Neural progenitor cell (in vitro differentiated cells): ENCODE measurements around the gene SLCO3A1. TPM values are rescaled to one million over a fixed set of nuclear protein-coding genes. Genes with fewer than 3 reads are reported as not detected.

Source experiments
- DNase-seq: peaks from one replicate; pipeline ENCODE4 v3.0.0-alpha.2; 2016; ENCODE audit warnings: low spot score
- H2AFZ ChIP-seq: fragments of 200-600 bp; sonication (generic); replicated peaks from 2 replicates; pipeline ENCODE4 v1.6.1; 2016; ENCODE audit warnings: antibody characterized with exemption
- H3F3A ChIP-seq: fragments of 200-600 bp; sonication (generic); 2 replicates; pipeline ENCODE4 v1.6.1; 2016; ENCODE audit warnings: antibody characterized with exemption, low read depth
- H3K27ac ChIP-seq: fragments of 200-600 bp; sonication (generic); 2 replicates; pipeline ENCODE4 v1.5.1; 2016; ENCODE audit warnings: mild to moderate bottlenecking
- H3K27me3 ChIP-seq: fragments of 200-600 bp; sonication (generic); 2 replicates; pipeline ENCODE4 v1.6.1; 2016; ENCODE audit warnings: mild to moderate bottlenecking, moderate library complexity
- H3K36me3 ChIP-seq: fragments of 200-600 bp; sonication (generic); 2 replicates; pipeline ENCODE4 v1.5.1; 2016
- H3K4me1 ChIP-seq: fragments of 200-600 bp; sonication (generic); 2 replicates; pipeline ENCODE4 v1.6.1; 2016; ENCODE audit warnings: mixed run types
- H3K4me2 ChIP-seq: fragments of 200-600 bp; sonication (generic); 2 replicates; pipeline ENCODE4 v1.6.1; 2016
- H3K4me3 ChIP-seq: fragments of 200-600 bp; sonication (generic); 2 replicates; pipeline ENCODE4 v1.5.1; 2016
- H3K79me2 ChIP-seq: fragments of 200-600 bp; sonication (generic); 2 replicates; pipeline ENCODE4 v1.6.1; 2016; ENCODE audit warnings: low read depth
- H3K9ac ChIP-seq: fragments of 200-600 bp; sonication (generic); 2 replicates; pipeline ENCODE4 v1.6.1; 2016
- H3K9me3 ChIP-seq: fragments of 200-600 bp; sonication (generic); 2 replicates; pipeline ENCODE4 v1.5.1; 2016; ENCODE audit warnings: low read depth
- H4K20me1 ChIP-seq: fragments of 200-600 bp; sonication (generic); 2 replicates; pipeline ENCODE4 v1.6.1; 2016; ENCODE audit warnings: low read depth
- H3K27ac Mint-ChIP-seq: 3 replicates; pipeline ENCODE4 v1.8.0; 2021; ENCODE audit warnings: mixed read lengths
- H3K27me3 Mint-ChIP-seq: 2 replicates; pipeline ENCODE4 v1.8.0; 2022; ENCODE audit warnings: low read depth, mild to moderate bottlenecking, inconsistent platforms, moderate library complexity, mixed read lengths; ENCODE audit not compliant: insufficient read depth
- H3K36me3 Mint-ChIP-seq: 3 replicates; pipeline ENCODE4 v1.8.0; 2021; ENCODE audit warnings: mixed read lengths
- H3K4me1 Mint-ChIP-seq: 3 replicates; pipeline ENCODE4 v1.8.0; 2021; ENCODE audit warnings: mixed read lengths
- H3K4me3 Mint-ChIP-seq: 3 replicates; pipeline ENCODE4 v1.8.0; 2021; ENCODE audit warnings: mild to moderate bottlenecking, moderate library complexity, mixed read lengths
- H3K9me3 Mint-ChIP-seq: 3 replicates; pipeline ENCODE4 v1.8.0; 2020; ENCODE audit warnings: mixed read lengths
- CTCF ChIP-seq: fragments of 200-600 bp; sonication (generic); IDR thresholded peaks from 2 replicates; pipeline ENCODE4 v1.5.1; 2017; ENCODE audit warnings: antibody characterized with exemption, mild to moderate bottlenecking
- EZH2 ChIP-seq: fragments of 200-600 bp; sonication (generic); IDR thresholded peaks from 2 replicates; pipeline ENCODE4 v1.6.1; 2017; ENCODE audit warnings: antibody characterized with exemption, mild to moderate bottlenecking, moderate library complexity
- EZH2phosphoT487 ChIP-seq: fragments of 200-600 bp; sonication (generic); IDR thresholded peaks from 2 replicates; pipeline ENCODE4 v1.6.1; 2017; ENCODE audit warnings: antibody characterized with exemption
- total RNA-seq: library from RNA; depleted of rRNA; stranded (reverse); fragments of >200 nt; gene quantifications from 2 replicates; pipeline ENCODE4 v1.2.3, GENCODE V29; 2015; ENCODE audit warnings: low replicate concordance

SLCO3A1 gene
- total RNA-seq, 1 donor from 2014 or later = 6.6 TPM

GRCh38 chr15:91908391-91908790 is 54.9 kb downstream of the SLCO3A1 start:
- Histone ChIP-seq H3K79me2 (no peaks in the 10 kb centered on the region), H4K20me1 (no peaks in the 10 kb centered on the region), H3K27me3 (no peaks in the 10 kb centered on the region), H3K9me3 (no peaks in the 10 kb centered on the region), H3K4me2 (no peak overlapping the region), H3F3A (no peaks in the 10 kb centered on the region), H3K4me3 (no peak overlapping the region), H2AFZ (no peak overlapping the region), H3K9ac (no peak overlapping the region), H3K36me3 (no peaks in the 10 kb centered on the region), H3K4me1 (no peaks in the 10 kb centered on the region), H3K27ac (no peak overlapping the region)
- Mint-ChIP-seq H3K4me1 (peaks cover 5% of the 10 kb centered on the region), H3K9me3 (peaks cover 2% of the 10 kb centered on the region), H3K36me3 (no peaks in the 10 kb centered on the region), H3K4me3 (no peak overlapping the region), H3K27ac (no peak overlapping the region), H3K27me3 (peaks cover 5% of the 10 kb centered on the region)
- no peak for DNase-seq
- TF ChIP-seq EZH2phosphoT487 (no peak), EZH2 (no peak), CTCF (no peak)

- DNase-seq = no peak
- Histone ChIP-seq H3K79me2 (no peaks in the 10 kb centered on the region), H3F3A (no peaks in the 10 kb centered on the region), H3K27me3 (no peaks in the 10 kb centered on the region), H2AFZ (no peak overlapping the region), H3K4me3 (no peak overlapping the region), H3K4me2 (no peak overlapping the region), H3K27ac (no peak overlapping the region), H3K4me1 (no peaks in the 10 kb centered on the region), H3K9me3 (no peaks in the 10 kb centered on the region), H4K20me1 (no peaks in the 10 kb centered on the region), H3K36me3 (no peaks in the 10 kb centered on the region), H3K9ac (no peak overlapping the region)
- H3K27ac Mint-ChIP-seq = no peak overlapping the region
- no peaks in the 10 kb centered on the region for H3K9me3 Mint-ChIP-seq
- H3K36me3 Mint-ChIP-seq = no peaks in the 10 kb centered on the region
- peaks cover 5% of the 10 kb centered on the region for H3K4me1 Mint-ChIP-seq
- no peak overlapping the region for H3K4me3 Mint-ChIP-seq
- H3K27me3 Mint-ChIP-seq = peaks cover 5% of the 10 kb centered on the region
- TF ChIP-seq CTCF = no peak
These were observed 55.6 kb downstream of the SLCO3A1 start for GRCh38 chr15:91909111-91909510.

- Mint-ChIP-seq H3K27me3 (peaks cover 5% of the 10 kb centered on the region), H3K9me3 (no peaks in the 10 kb centered on the region), H3K4me1 (peaks cover 5% of the 10 kb centered on the region), H3K36me3 (no peaks in the 10 kb centered on the region), H3K4me3 (no peak overlapping the region), H3K27ac (no peak overlapping the region)
- H4K20me1 ChIP-seq = no peaks in the 10 kb centered on the region
- no peak overlapping the region for H3K27ac ChIP-seq
- no peaks in the 10 kb centered on the region for H3F3A ChIP-seq
- no peaks in the 10 kb centered on the region for H3K79me2 ChIP-seq
- no peak overlapping the region for H2AFZ ChIP-seq
- no peaks in the 10 kb centered on the region for H3K27me3 ChIP-seq
- TF ChIP-seq EZH2phosphoT487 (no peak), EZH2 (no peak), CTCF (no peak)
- no peaks in the 10 kb centered on the region for H3K9me3 ChIP-seq
- no peaks in the 10 kb centered on the region for H3K36me3 ChIP-seq
- no peak overlapping the region for H3K4me3 ChIP-seq
- DNase-seq = no peak
- H3K4me2 ChIP-seq = no peak overlapping the region
- H3K4me1 ChIP-seq = no peaks in the 10 kb centered on the region
- no peak overlapping the region for H3K9ac ChIP-seq
These were observed 56.1 kb downstream of the SLCO3A1 start for GRCh38 chr15:91909574-91909973.

- Mint-ChIP-seq H3K27me3 (peaks cover 7% of the 10 kb centered on the region), H3K36me3 (peaks cover 1% of the 10 kb centered on the region), H3K27ac (no peak overlapping the region), H3K9me3 (no peaks in the 10 kb centered on the region), H3K4me3 (no peak overlapping the region), H3K4me1 (peaks cover 7% of the 10 kb centered on the region)
- Histone ChIP-seq H3K27me3 (no peaks in the 10 kb centered on the region), H3K9me3 (no peaks in the 10 kb centered on the region), H3K79me2 (no peaks in the 10 kb centered on the region), H3K4me1 (no peaks in the 10 kb centered on the region), H3K36me3 (no peaks in the 10 kb centered on the region), H3K9ac (no peak overlapping the region), H3K4me2 (no peak overlapping the region), H3K4me3 (no peak overlapping the region), H3F3A (no peaks in the 10 kb centered on the region), H4K20me1 (no peaks in the 10 kb centered on the region), H2AFZ (no peak overlapping the region), H3K27ac (no peak overlapping the region)
- TF ChIP-seq CTCF = no peak
- no peak for TF ChIP-seq EZH2
- TF ChIP-seq EZH2phosphoT487 = no peak
- DNase-seq = no peak
These were observed 58.3 kb downstream of the SLCO3A1 start for GRCh38 chr15:91911844-91912243.
